Activated T-cell treated with anti-CD3 and anti-CD28 coated beads, Interleukin-2, amount 50 U/mL, for 4 hours (primary cell): ENCODE measurements around the gene LARP4B. TPM values are rescaled to one million over a fixed set of nuclear protein-coding genes. Genes with fewer than 3 reads are reported as not detected.
"Not testable (repeated sequence)": the region's sequence is repeated elsewhere in the genome, so short reads cannot be mapped to it uniquely, and the experiment has no call there.

Source experiments
- ATAC-seq, 2 donors: fragments of 200-7000 bp; cut with Tn5 transposase; one replicate each; pipeline ENCODE4 v1.10.0; 2021
- DNase-seq: peaks from one replicate; pipeline ENCODE4 v3.0.0-alpha.2; 2020
- H3K27me3 Mint-ChIP-seq: one replicate; pipeline ENCODE4 v1.8.0; 2021; ENCODE audit warnings: low read depth, mixed read lengths
- H3K36me3 Mint-ChIP-seq: one replicate; pipeline ENCODE4 v1.8.0; 2022; ENCODE audit warnings: mixed read lengths; ENCODE audit not compliant: insufficient read depth
- H3K4me1 Mint-ChIP-seq: one replicate; pipeline ENCODE4 v1.8.0; 2021; ENCODE audit warnings: low read depth, mixed read lengths
- H3K4me3 Mint-ChIP-seq: one replicate; pipeline ENCODE4 v1.8.0; 2021; ENCODE audit warnings: mild to moderate bottlenecking, moderate library complexity, mixed read lengths
- H3K9me3 Mint-ChIP-seq: one replicate; pipeline ENCODE4 v1.8.0; 2021; ENCODE audit warnings: mixed read lengths
- total RNA-seq, 3 donors: library from RNA; stranded (reverse); gene quantifications; one replicate each; pipeline ENCODE4 v1.2.1, GENCODE V29; 2021

Gene LARP4B
- total RNA-seq, 3 donors from 2014 or later = 126 to 143 (median 138) TPM

- Mint-ChIP-seq H3K9me3 (no peaks in the 10 kb centered on the region), H3K36me3 (no peaks in the 10 kb centered on the region), H3K4me1 (no peaks in the 10 kb centered on the region), H3K4me3 (no peak overlapping the region), H3K27me3 (peaks cover 3% of the 10 kb centered on the region)
- no peak for ATAC-seq
- no peak for DNase-seq
Observed at GRCh38 chr10:774223-774622, 157.3 kb downstream of the LARP4B start.

GRCh38 chr10:773562-774161 is 157.8 kb downstream of the LARP4B start:
- no peak overlapping the region for H3K4me3 Mint-ChIP-seq
- no peaks in the 10 kb centered on the region for H3K36me3 Mint-ChIP-seq
- DNase-seq (no peak), ATAC-seq (no peak)
- no peaks in the 10 kb centered on the region for H3K27me3 Mint-ChIP-seq
- H3K9me3 Mint-ChIP-seq = peaks cover 3% of the 10 kb centered on the region
- H3K4me1 Mint-ChIP-seq = no peaks in the 10 kb centered on the region

GRCh38 chr10:772227-772637 is 159.3 kb downstream of the LARP4B start:
- Mint-ChIP-seq H3K4me1 (no peaks in the 10 kb centered on the region), H3K36me3 (no peaks in the 10 kb centered on the region), H3K27me3 (no peaks in the 10 kb centered on the region), H3K9me3 (peaks cover 11% of the 10 kb centered on the region), H3K4me3 (no peak overlapping the region)
- DNase-seq = no peak
- no peak for ATAC-seq

DNA sequence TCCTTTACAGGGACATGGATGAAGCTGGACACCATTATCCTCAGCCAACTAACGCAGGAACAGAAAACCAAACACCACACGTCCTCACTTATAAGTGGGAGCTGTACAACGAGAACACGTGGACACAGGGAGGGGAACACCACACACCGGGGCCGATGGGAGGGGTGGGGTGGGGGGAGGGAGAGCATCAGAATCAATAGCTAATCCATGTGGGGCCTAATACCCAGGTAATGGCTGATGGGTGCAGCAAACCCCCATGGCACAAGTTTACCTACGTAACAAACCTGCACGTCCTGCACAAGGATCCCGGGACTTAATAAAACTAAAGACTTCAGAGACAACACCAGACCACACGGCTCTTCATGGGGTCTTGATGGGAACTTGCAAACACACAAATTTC is 159.9 kb downstream of the LARP4B start:
- Mint-ChIP-seq H3K36me3 (no peaks in the 10 kb centered on the region), H3K4me1 (no peaks in the 10 kb centered on the region), H3K4me3 (no peak overlapping the region), H3K9me3 (peaks cover 11% of the 10 kb centered on the region), H3K27me3 (no peaks in the 10 kb centered on the region)
- no peak for ATAC-seq
- no peak for DNase-seq

GRCh38 chr10:770975-771374 is 160.5 kb downstream of the LARP4B start:
- no peak for ATAC-seq
- no peaks in the 10 kb centered on the region for H3K36me3 Mint-ChIP-seq
- H3K9me3 Mint-ChIP-seq = peaks cover 11% of the 10 kb centered on the region
- H3K27me3 Mint-ChIP-seq = no peaks in the 10 kb centered on the region
- no peaks in the 10 kb centered on the region for H3K4me1 Mint-ChIP-seq
- H3K4me3 Mint-ChIP-seq = no peak overlapping the region
- no peak for DNase-seq

GRCh38 chr10:770048-770712 is 161.3 kb downstream of the LARP4B start:
- H3K27me3 Mint-ChIP-seq, H3K36me3 Mint-ChIP-seq, H3K4me1 Mint-ChIP-seq, ATAC-seq, DNase-seq, H3K4me3 Mint-ChIP-seq: not testable (repeated sequence)
- H3K9me3 Mint-ChIP-seq = peaks cover 11% of the 10 kb centered on the region

DNA sequence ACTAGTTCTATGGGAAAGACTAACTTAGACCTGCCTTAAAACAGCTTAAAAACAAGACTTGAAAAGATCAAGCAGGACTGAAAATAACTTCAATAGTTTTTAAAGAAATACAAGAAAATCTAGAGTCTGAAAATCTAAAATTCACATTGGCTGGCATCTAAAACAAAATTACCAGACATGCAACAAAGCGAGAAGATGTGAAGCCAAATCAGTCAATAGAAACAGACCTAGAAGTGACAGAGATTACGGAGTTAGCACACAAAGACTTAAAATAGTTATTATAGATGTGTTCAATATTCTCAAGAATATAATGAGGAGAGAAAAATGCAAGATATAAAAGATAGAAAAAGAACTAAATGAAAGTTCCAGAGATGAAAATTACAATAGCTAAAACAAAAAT is 163.7 kb downstream of the LARP4B start:
- no peak for ATAC-seq

DNA sequence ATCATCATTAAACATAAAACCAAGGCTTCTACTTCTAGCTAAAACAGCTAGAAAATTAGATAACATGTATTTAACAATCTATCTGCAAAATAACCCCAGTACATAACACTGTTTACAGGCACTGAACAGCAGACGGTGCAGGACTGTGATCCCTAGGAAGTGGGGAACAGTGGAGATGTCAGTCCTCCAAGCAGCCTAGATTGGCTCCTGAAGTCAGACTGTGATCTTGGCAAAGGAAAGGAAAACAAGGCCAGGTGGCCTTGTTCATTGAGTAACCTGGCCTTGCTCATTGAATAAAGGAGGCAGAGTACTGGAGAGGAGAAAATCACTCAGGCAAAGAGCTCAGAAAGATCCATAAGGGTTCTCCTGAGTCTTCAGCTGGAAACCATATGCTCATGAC is 164.3 kb downstream of the LARP4B start:
- Mint-ChIP-seq H3K27me3 (peaks cover 13% of the 10 kb centered on the region), H3K4me3 (no peak overlapping the region), H3K4me1 (no peaks in the 10 kb centered on the region), H3K9me3 (peaks cover 28% of the 10 kb centered on the region), H3K36me3 (no peaks in the 10 kb centered on the region)
- DNase-seq (no peak), ATAC-seq (no peak)

More for the DNA sequence above, 163.7 kb downstream of the LARP4B start:
- peaks cover 22% of the 10 kb centered on the region for H3K9me3 Mint-ChIP-seq
- no peak overlapping the region for H3K4me3 Mint-ChIP-seq
- H3K36me3 Mint-ChIP-seq = no peaks in the 10 kb centered on the region
- peaks cover 8% of the 10 kb centered on the region for H3K27me3 Mint-ChIP-seq
- H3K4me1 Mint-ChIP-seq = no peaks in the 10 kb centered on the region
- DNase-seq = no peak

DNA sequence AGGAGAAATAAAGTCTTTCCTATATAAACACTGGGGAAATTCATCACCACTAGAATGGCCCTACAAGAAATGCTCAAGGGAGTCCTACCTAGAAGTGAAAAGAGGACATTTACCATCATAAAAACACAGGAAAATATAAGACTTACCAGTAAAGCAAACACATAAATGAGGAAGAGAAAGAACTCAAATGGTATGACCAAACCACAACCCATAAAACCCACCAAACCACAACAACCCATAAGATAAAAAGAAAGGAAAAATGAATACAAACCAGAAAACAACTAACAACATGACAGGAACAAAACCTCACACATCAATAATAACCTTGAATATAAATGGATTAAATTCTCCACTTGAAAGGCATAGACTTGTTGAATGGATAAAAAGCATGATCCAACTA is 170.1 kb downstream of the LARP4B start:
- Mint-ChIP-seq H3K4me3 (no peak overlapping the region), H3K27me3 (peaks cover 16% of the 10 kb centered on the region), H3K4me1 (peaks cover 10% of the 10 kb centered on the region), H3K36me3 (peaks cover 6% of the 10 kb centered on the region), H3K9me3 (peaks cover 38% of the 10 kb centered on the region)
- no peak for DNase-seq
- ATAC-seq = no peak

DNA sequence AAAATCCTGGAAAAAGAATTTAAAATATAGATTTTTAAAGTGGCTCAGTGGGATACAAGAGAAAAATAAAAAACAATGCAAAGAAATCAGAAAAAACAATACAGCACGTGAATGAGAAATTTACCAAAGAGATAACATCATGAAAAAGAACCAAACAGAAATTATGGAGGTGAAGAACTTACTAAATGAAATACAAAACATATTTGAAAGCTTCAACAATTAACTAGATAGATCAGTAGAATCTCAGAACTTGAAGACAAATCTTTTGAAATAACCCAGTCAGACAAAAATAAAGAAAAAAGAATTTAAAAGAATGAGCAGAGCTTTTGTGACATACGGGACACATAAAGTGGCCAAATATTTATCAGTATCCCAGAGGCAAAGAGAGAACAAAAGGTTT is 170.9 kb downstream of the LARP4B start:
- Mint-ChIP-seq H3K4me3 (no peak overlapping the region), H3K36me3 (peaks cover 6% of the 10 kb centered on the region), H3K4me1 (peaks cover 10% of the 10 kb centered on the region), H3K9me3 (peaks cover 39% of the 10 kb centered on the region), H3K27me3 (peaks cover 16% of the 10 kb centered on the region)
- ATAC-seq (no peak), DNase-seq (no peak)

DNA sequence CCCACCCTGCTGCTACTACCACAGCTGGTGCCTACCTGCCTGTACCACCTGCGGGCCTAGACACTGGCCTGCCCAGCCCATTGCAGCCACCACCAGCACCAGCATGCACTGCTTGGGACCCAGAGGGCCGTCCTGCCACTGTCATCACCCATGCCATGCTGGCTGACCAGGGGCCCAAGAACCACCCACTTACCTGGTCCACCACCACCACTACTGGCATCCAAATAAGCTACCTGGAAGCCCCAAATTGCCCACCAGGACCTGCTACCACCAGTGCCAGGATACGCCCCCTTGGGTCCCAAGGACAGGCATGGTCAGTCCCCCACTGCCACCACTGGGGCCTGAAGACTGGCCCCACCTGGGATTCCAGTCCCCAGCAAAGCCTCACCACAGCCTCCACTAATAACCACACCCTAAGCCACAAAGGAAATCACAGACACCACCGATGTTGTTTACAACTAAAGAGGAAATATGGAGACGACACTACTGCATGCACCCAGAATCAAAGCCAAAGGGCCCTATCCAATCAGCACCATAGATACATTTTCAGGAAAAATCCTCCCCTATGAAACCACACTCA is 171.5 kb downstream of the LARP4B start:
- no peak for DNase-seq
- no peak overlapping the region for H3K4me3 Mint-ChIP-seq
- H3K9me3 Mint-ChIP-seq = peaks cover 43% of the 10 kb centered on the region
- no peak for ATAC-seq
- H3K27me3 Mint-ChIP-seq = peaks cover 16% of the 10 kb centered on the region
- H3K36me3 Mint-ChIP-seq = peaks cover 6% of the 10 kb centered on the region
- peaks cover 10% of the 10 kb centered on the region for H3K4me1 Mint-ChIP-seq

Other genes with a start within 250 kb of the LARP4B start
- under 1 TPM; 0.20 to 0.27 (median 0.26) TPM for gene DIP2C, start 242.0 kb downstream of the LARP4B start, total RNA-seq
- gene GTPBP4, start 56.7 kb upstream of the LARP4B start, total RNA-seq = 100 to 1,000 TPM; 223 to 244 (median 226) TPM
- not detected for gene IDI2, start 94.2 kb upstream of the LARP4B start, total RNA-seq
- 10 to 100 TPM; 38.9 to 46.8 (median 44.6) TPM for gene IDI1, start 117.4 kb upstream of the LARP4B start, total RNA-seq
- 10 to 100 TPM; 10.5 to 13.5 (median 12.2) TPM for gene WDR37, start 124.7 kb upstream of the LARP4B start, total RNA-seq